Occipital lobe (tissue), 2 donors: ENCODE measurements around the gene ARID5B. TPM values are rescaled to one million over a fixed set of nuclear protein-coding genes. Genes with fewer than 3 reads are reported as not detected.

Experiments
- DNase-seq: peaks from one replicate; lab custom pipeline; 2025; lab: John Stamatoyannopoulos, UW
- total RNA-seq: library from RNA; depleted of rRNA; stranded (reverse); fragments of >200 nt; gene quantifications from one replicate; pipeline ENCODE4 v1.2.3, GENCODE V29; 2014

The ARID5B gene
- total RNA-seq, 1 donor from 2014 or later, result 27.6 TPM

GRCh38 chr10:61987951-61988379, 86.5 kb downstream of the ARID5B start:
- DNase-seq, result no peak

- DNase-seq, result no peak
These were observed 88.7 kb downstream of the ARID5B start for GRCh38 chr10:61989995-61990760.

GRCh38 chr10:61990761-61991135, 89.2 kb downstream of the ARID5B start:
- DNase-seq, result no peak

GRCh38 chr10:61991166-61991565, 89.7 kb downstream of the ARID5B start:
- DNase-seq, result no peak

GRCh38 chr10:61992059-61992460, 90.6 kb downstream of the ARID5B start:
- no peak for DNase-seq

- no peak for DNase-seq
These were observed 91.5 kb downstream of the ARID5B start for GRCh38 chr10:61992671-61993668.

- no peak for DNase-seq
These were observed 92.4 kb downstream of the ARID5B start for GRCh38 chr10:61993711-61994401.

GRCh38 chr10:61994405-61995219, 93.1 kb downstream of the ARID5B start:
- no peak for DNase-seq

GRCh38 chr10:61995220-61995503, 93.7 kb downstream of the ARID5B start:
- DNase-seq, result no peak

GRCh38 chr10:61998937-61999336, 97.4 kb downstream of the ARID5B start:
- no peak for DNase-seq

GRCh38 chr10:62000037-62000603, 98.6 kb downstream of the ARID5B start:
- DNase-seq, result no peak

GRCh38 chr10:62000726-62001125, 99.2 kb downstream of the ARID5B start:
- no peak for DNase-seq

GRCh38 chr10:62001898-62002297, 100.4 kb downstream of the ARID5B start:
- DNase-seq, result no peak

GRCh38 chr10:62002753-62003152, 101.3 kb downstream of the ARID5B start:
- no peak for DNase-seq

GRCh38 chr10:62004042-62004441, 102.5 kb downstream of the ARID5B start:
- no peak for DNase-seq

- no peak for DNase-seq
These were observed 103.8 kb downstream of the ARID5B start for GRCh38 chr10:62005281-62005680.

GRCh38 chr10:62005687-62006086, 104.2 kb downstream of the ARID5B start:
- no peak for DNase-seq

GRCh38 chr10:62007145-62007544, 105.6 kb downstream of the ARID5B start:
- DNase-seq, result no peak

GRCh38 chr10:62008196-62008595, 106.7 kb downstream of the ARID5B start:
- DNase-seq, result no peak

- no peak for DNase-seq
These were observed 107.4 kb downstream of the ARID5B start for GRCh38 chr10:62008946-62009345.

GRCh38 chr10:62010366-62010765, 108.9 kb downstream of the ARID5B start:
- DNase-seq, result no peak
